GM12872 (cell line): ENCODE measurements around the gene LRP1B.

ENCODE experiments used
- CTCF ChIP-seq: IDR thresholded peaks from 3 replicates; pipeline ENCODE4 v1.5.1; 2011; ENCODE audit warnings: low read depth, mild to moderate bottlenecking, low read length, moderate library complexity; ENCODE audit not compliant: insufficient read depth

LRP1B gene

GRCh38 chr2:140338795-140339194 lies 1792.0 kb downstream of the LRP1B start:
- no peak for TF ChIP-seq CTCF

- no peak for TF ChIP-seq CTCF
Measured at GRCh38 chr2:140337061-140337460, 1793.8 kb downstream of the LRP1B start.

GRCh38 chr2:140316345-140316744 lies 1814.5 kb downstream of the LRP1B start:
- TF ChIP-seq CTCF: no peak

GRCh38 chr2:140311905-140312304 lies 1818.9 kb downstream of the LRP1B start:
- no peak for TF ChIP-seq CTCF

GRCh38 chr2:140308706-140309105 lies 1822.1 kb downstream of the LRP1B start:
- TF ChIP-seq CTCF: no peak

- no peak for TF ChIP-seq CTCF
Measured at GRCh38 chr2:140307532-140307931, 1823.3 kb downstream of the LRP1B start.

- no peak for TF ChIP-seq CTCF
Measured at GRCh38 chr2:140295767-140296166, 1835.0 kb downstream of the LRP1B start.

- TF ChIP-seq CTCF: no peak
Measured at GRCh38 chr2:140288726-140289125, 1842.1 kb downstream of the LRP1B start.
